Urothelium cell line (cell line): ENCODE data around the gene PARP8.
"Not testable (repeated sequence)": the region's sequence is repeated elsewhere in the genome, so short reads cannot be mapped to it uniquely, and the experiment has no call there.

Source experiments
- DNase-seq: peaks from one replicate; pipeline ENCODE4 v3.0.0; 2011; ENCODE audit warnings: low spot score, mixed read lengths
- FAIRE-seq: peaks from 2 replicates; lab custom pipeline; 2011; peaks lifted over from hg19 to GRCh38; lab: Jason Lieb, UNC

Gene PARP8

GRCh38 chr5:50666261-50667022 is at the start of gene PARP8:
Gene PARP8, plus strand, starts transcription at chr5:50666637. Its CDS starts 459 bp downstream, at chr5:50667096.
- FAIRE-seq: peak; percentile 20
- DNase-seq: peak; percentile 54

GRCh38 chr5:50623666-50624065 is 42.8 kb upstream of the PARP8 start:
- DNase-seq: no peak
- no peak for FAIRE-seq

GRCh38 chr5:50634866-50635265 is 31.6 kb upstream of the PARP8 start:
- DNase-seq, FAIRE-seq: not testable (repeated sequence)

- DNase-seq, FAIRE-seq: not testable (repeated sequence)
Measured at GRCh38 chr5:50637576-50637975, 28.9 kb upstream of the PARP8 start.

GRCh38 chr5:50646591-50646990 is 19.8 kb upstream of the PARP8 start:
- DNase-seq: no peak
- no peak for FAIRE-seq

- DNase-seq (no peak), FAIRE-seq (no peak)
Measured at GRCh38 chr5:50647726-50648125, 18.7 kb upstream of the PARP8 start.

GRCh38 chr5:50653946-50654345 is 12.5 kb upstream of the PARP8 start:
- FAIRE-seq: no peak
- DNase-seq: no peak

- FAIRE-seq: no peak
- DNase-seq: no peak
Measured at GRCh38 chr5:50655067-50655809, 11.2 kb upstream of the PARP8 start.

GRCh38 chr5:50655810-50656205 is 10.6 kb upstream of the PARP8 start:
- FAIRE-seq: no peak
- no peak for DNase-seq

GRCh38 chr5:50657044-50657443 is 9.4 kb upstream of the PARP8 start:
- DNase-seq: no peak
- no peak for FAIRE-seq

GRCh38 chr5:50658246-50658645 is 8.2 kb upstream of the PARP8 start:
- no peak for FAIRE-seq
- DNase-seq: no peak

GRCh38 chr5:50663636-50664035 is 2.8 kb upstream of the PARP8 start:
- no peak for FAIRE-seq
- no peak for DNase-seq

GRCh38 chr5:50665091-50665490 is 1.3 kb upstream of the PARP8 start:
- no peak for DNase-seq
- FAIRE-seq: no peak

- not testable (repeated sequence) for DNase-seq
Measured at GRCh38 chr5:50665761-50666202, 655 bp upstream of the PARP8 start.

GRCh38 chr5:50667023-50667652 is 701 bp downstream of the PARP8 start:
- no peak for FAIRE-seq
- peak; percentile 27 for DNase-seq

More at GRCh38 chr5:50665761-50666202, 655 bp upstream of the PARP8 start:
- not testable (repeated sequence) for FAIRE-seq

- DNase-seq (peak; percentile 48), FAIRE-seq (no peak)
Measured at GRCh38 chr5:50667653-50668595, 1.5 kb downstream of the PARP8 start.

- not testable (repeated sequence) for FAIRE-seq, DNase-seq
Measured at GRCh38 chr5:50668636-50669035, 2.2 kb downstream of the PARP8 start.

- FAIRE-seq (no peak), DNase-seq (no peak)
Measured at GRCh38 chr5:50672663-50673062, 6.2 kb downstream of the PARP8 start.

GRCh38 chr5:50673444-50673843 is 7.0 kb downstream of the PARP8 start:
- FAIRE-seq, DNase-seq: not testable (repeated sequence)

GRCh38 chr5:50675385-50675784 is 8.9 kb downstream of the PARP8 start:
- FAIRE-seq: no peak
- DNase-seq: no peak
